Loucy (cell line): ENCODE measurements around the gene ZNF304.
A peak's percentile ranks its signal among the peaks of the same experiment; 100 is the strongest.

Source experiments
- H2AFZ ChIP-seq: fragments of 200-600 bp; sonication (generic); 2 replicates; pipeline ENCODE4 v1.6.0; 2016; ENCODE audit warnings: antibody characterized with exemption, mild to moderate bottlenecking, low read length, moderate library complexity
- H3F3A ChIP-seq: fragments of 200-600 bp; 2 replicates; pipeline ENCODE4 v1.6.0; 2016; ENCODE audit warnings: antibody characterized with exemption, low read depth, mild to moderate bottlenecking
- H3K27me3 ChIP-seq: fragments of 200-600 bp; sonication (generic); 2 replicates; pipeline ENCODE4 v1.6.1; 2014; ENCODE audit warnings: low read length, mild to moderate bottlenecking; ENCODE audit not compliant: insufficient read depth, poor library complexity, severe bottlenecking
- H3K36me3 ChIP-seq: fragments of 200-600 bp; sonication (generic); 2 replicates; pipeline ENCODE4 v1.6.1; 2016; ENCODE audit warnings: low read length; ENCODE audit not compliant: insufficient read depth
- H3K4me1 ChIP-seq: fragments of 200-600 bp; sonication (generic); 2 replicates; pipeline ENCODE4 v1.5.1; 2014; ENCODE audit warnings: low read length, mild to moderate bottlenecking; ENCODE audit not compliant: insufficient read depth, poor library complexity, severe bottlenecking
- H3K4me2 ChIP-seq: fragments of 200-600 bp; sonication (generic); 2 replicates; pipeline ENCODE4 v1.6.0; 2014; ENCODE audit warnings: antibody characterized with exemption, low read length, low read depth, mild to moderate bottlenecking; ENCODE audit not compliant: poor library complexity, severe bottlenecking
- H3K4me3 ChIP-seq: fragments of 200-600 bp; sonication (generic); 2 replicates; pipeline ENCODE4 v1.5.1; 2014; ENCODE audit warnings: low read length, mild to moderate bottlenecking, mixed read lengths; ENCODE audit not compliant: poor library complexity, severe bottlenecking
- H3K79me2 ChIP-seq: fragments of 200-600 bp; sonication (generic); 2 replicates; pipeline ENCODE4 v1.6.1; 2014; ENCODE audit warnings: low read length; ENCODE audit not compliant: insufficient read depth
- H3K9ac ChIP-seq: fragments of 200-600 bp; sonication (generic); 2 replicates; pipeline ENCODE4 v1.6.0; 2014; ENCODE audit warnings: mild to moderate bottlenecking, low read depth, low read length, moderate library complexity; ENCODE audit not compliant: poor library complexity, severe bottlenecking
- H3K9me2 ChIP-seq: fragments of 200-600 bp; sonication (generic); replicated peaks from 2 replicates; pipeline ENCODE4 v1.6.1; 2016; ENCODE audit warnings: low read depth, low read length, mixed read lengths
- H3K9me3 ChIP-seq: fragments of 200-600 bp; sonication (generic); 2 replicates; pipeline ENCODE4 v1.6.1; 2014; ENCODE audit warnings: mild to moderate bottlenecking, antibody characterized with exemption, low read length, low read depth; ENCODE audit not compliant: insufficient read depth
- H4K20me1 ChIP-seq: fragments of 200-600 bp; sonication (generic); 2 replicates; pipeline ENCODE4 v1.6.0; 2014; ENCODE audit warnings: antibody characterized with exemption, low read length, mild to moderate bottlenecking; ENCODE audit not compliant: insufficient read depth, poor library complexity, severe bottlenecking
- CTCF ChIP-seq: fragments of 200-600 bp; sonication (generic); conservative IDR thresholded peaks from 2 replicates; pipeline ENCODE4 v1.5.1; 2014; ENCODE audit warnings: mild to moderate bottlenecking, antibody characterized with exemption, low read length
- EZH2phosphoT487 ChIP-seq: fragments of 200-600 bp; IDR thresholded peaks from 2 replicates; pipeline ENCODE4 v1.6.1; 2018; ENCODE audit warnings: antibody characterized with exemption, mild to moderate bottlenecking, moderate library complexity, borderline replicate concordance

ZNF304 gene

GRCh38 chr19:57395710-57396109 is 44.6 kb downstream of the ZNF304 start:
- H3K79me2 ChIP-seq, result peaks cover 51% of the 10 kb centered on the region
- H3K36me3 ChIP-seq, result peaks cover 45% of the 10 kb centered on the region

GRCh38 chr19:57398868-57399267 is 47.8 kb downstream of the ZNF304 start:
- H3K9me3 ChIP-seq, result peaks cover 9% of the 10 kb centered on the region; the same call in 1 of the 2 replicates
- H3K9ac ChIP-seq, result no peak overlapping the region
- no peaks in the 10 kb centered on the region for H3K4me1 ChIP-seq
- H3K4me3 ChIP-seq, result no peak overlapping the region
- H4K20me1 ChIP-seq, result no peaks in the 10 kb centered on the region
- H2AFZ ChIP-seq, result no peak overlapping the region
- H3K27me3 ChIP-seq, result no peaks in the 10 kb centered on the region
- H3K79me2 ChIP-seq, result peaks cover 22% of the 10 kb centered on the region; the same call in 1 of the 2 replicates
- H3F3A ChIP-seq, result no peaks in the 10 kb centered on the region
- H3K4me2 ChIP-seq, result no peak overlapping the region
- no peak for TF ChIP-seq CTCF
- no peak for TF ChIP-seq EZH2phosphoT487
- no peaks in the 10 kb centered on the region for H3K9me2 ChIP-seq
- peaks cover 48% of the 10 kb centered on the region for H3K36me3 ChIP-seq

More at GRCh38 chr19:57395710-57396109, 44.6 kb downstream of the ZNF304 start:
- Histone ChIP-seq H3K4me3 (no peak overlapping the region), H3K4me1 (peaks cover 22% of the 10 kb centered on the region), H3K27me3 (no peaks in the 10 kb centered on the region), H3K9ac (no peak overlapping the region), H3K4me2 (peak overlapping the region; percentile 16), H3K9me3 (no peaks in the 10 kb centered on the region; the same call in 1 of the 2 replicates), H3K9me2 (no peaks in the 10 kb centered on the region), H4K20me1 (peaks cover 19% of the 10 kb centered on the region), H3F3A (no peaks in the 10 kb centered on the region), H2AFZ (no peak overlapping the region)
- TF ChIP-seq EZH2phosphoT487, result no peak
- TF ChIP-seq CTCF, result no peak

- Histone ChIP-seq H2AFZ (no peak overlapping the region), H3K79me2 (no peaks in the 10 kb centered on the region), H3K36me3 (peaks cover 16% of the 10 kb centered on the region), H3F3A (no peaks in the 10 kb centered on the region), H3K4me1 (no peaks in the 10 kb centered on the region), H3K9me3 (peaks cover 9% of the 10 kb centered on the region; the same call in 1 of the 2 replicates), H3K4me3 (no peak overlapping the region), H3K4me2 (no peak overlapping the region), H3K9me2 (no peaks in the 10 kb centered on the region), H3K9ac (no peak overlapping the region), H3K27me3 (no peaks in the 10 kb centered on the region), H4K20me1 (no peaks in the 10 kb centered on the region)
- TF ChIP-seq EZH2phosphoT487 (no peak), CTCF (no peak)
These were observed 52.9 kb downstream of the ZNF304 start for GRCh38 chr19:57403737-57404563.
